ENCODE measurements around the gene FUT4.
"Not testable (repeated sequence)": the region's sequence is repeated elsewhere in the genome, so short reads cannot be mapped to it uniquely, and the experiment has no call there.

Gene FUT4

GRCh38 chr11:94533206-94533605 lies 10.5 kb upstream of the FUT4 start:
- DNase-seq (ENCODE audit: low read depth) = no peak

- no peak for DNase-seq (ENCODE audit: low read depth)
Measured at GRCh38 chr11:94533696-94534630, 9.8 kb upstream of the FUT4 start.

GRCh38 chr11:94536386-94536785 lies 7.3 kb upstream of the FUT4 start:
- no peak for DNase-seq (ENCODE audit: low read depth)

GRCh38 chr11:94537031-94537600 lies 6.6 kb upstream of the FUT4 start:
- no peak for DNase-seq (ENCODE audit: low read depth)

GRCh38 chr11:94539420-94539819 lies 4.3 kb upstream of the FUT4 start:
- no peak for DNase-seq (ENCODE audit: low read depth)

- DNase-seq (ENCODE audit: low read depth) = no peak
Measured at GRCh38 chr11:94544646-94545263, 1.0 kb downstream of the FUT4 start.

GRCh38 chr11:94545264-94546161 lies 1.8 kb downstream of the FUT4 start:
- DNase-seq (ENCODE audit: low read depth) = no peak

- DNase-seq (ENCODE audit: low read depth) = no peak
Measured at GRCh38 chr11:94546162-94546470, 2.4 kb downstream of the FUT4 start.

GRCh38 chr11:94546886-94547285 lies 3.2 kb downstream of the FUT4 start:
- DNase-seq (ENCODE audit: low read depth) = no peak

- DNase-seq (ENCODE audit: low read depth) = no peak
Measured at GRCh38 chr11:94549146-94549545, 5.4 kb downstream of the FUT4 start.

GRCh38 chr11:94550513-94550912 lies 6.8 kb downstream of the FUT4 start:
- no peak for DNase-seq (ENCODE audit: low read depth)

- no peak for DNase-seq (ENCODE audit: low read depth)
Measured at GRCh38 chr11:94553938-94554337, 10.2 kb downstream of the FUT4 start.

- not testable (repeated sequence) for DNase-seq (ENCODE audit: low read depth)
Measured at GRCh38 chr11:94555752-94556329, 12.1 kb downstream of the FUT4 start.

GRCh38 chr11:94557421-94557820 lies 13.7 kb downstream of the FUT4 start:
- no peak for DNase-seq (ENCODE audit: low read depth)

- DNase-seq (ENCODE audit: low read depth) = no peak
Measured at GRCh38 chr11:94557992-94558391, 14.3 kb downstream of the FUT4 start.

- DNase-seq (ENCODE audit: low read depth) = no peak
Measured at GRCh38 chr11:94558468-94558867, 14.7 kb downstream of the FUT4 start.

- DNase-seq (ENCODE audit: low read depth) = no peak
Measured at GRCh38 chr11:94558932-94559331, 15.2 kb downstream of the FUT4 start.

GRCh38 chr11:94559361-94559760 lies 15.6 kb downstream of the FUT4 start:
- no peak for DNase-seq (ENCODE audit: low read depth)

- DNase-seq (ENCODE audit: low read depth) = no peak
Measured at GRCh38 chr11:94560834-94561233, 17.1 kb downstream of the FUT4 start.

- DNase-seq (ENCODE audit: low read depth) = no peak
Measured at GRCh38 chr11:94563176-94563847, 19.6 kb downstream of the FUT4 start.

GRCh38 chr11:94563848-94564467 lies 20.2 kb downstream of the FUT4 start:
- no peak for DNase-seq (ENCODE audit: low read depth)

Measured in T-helper 22 cell (primary cell).